GM12878 (cell line): Measurements from ENCODE around the gene IKBIP. TPM values are rescaled to one million over a fixed set of nuclear protein-coding genes. Genes with fewer than 3 reads are reported as not detected.

Source experiments
- ATAC-seq: fragments of 200-7000 bp; cut with Tn5 transposase; 3 replicates; pipeline ENCODE4 v1.9.1; 2020; ENCODE audit warnings: mild to moderate bottlenecking, moderate library complexity
- BruUV-seq: library from RNA; stranded (reverse); fragments of 400-500 nt; replicated peaks from 2 replicates; lab custom pipeline; 2021; lab: Mats Ljungman, UMichigan
- CTCF ChIA-PET: fragments of 300-600 bp; sonication (Branson Sonifier 250); formaldehyde crosslinking; extraction: SDS; loops from one replicate; lab custom pipeline; 2021; ENCODE audit warnings: inconsistent platforms; lab: Yijun Ruan, JAX
- POLR2A ChIA-PET: fragments of 350-600 bp; formaldehyde crosslinking; extraction: SDS; loops from one replicate; lab custom pipeline; 2021; ENCODE audit warnings: inconsistent platforms; lab: Charles Lee
- RAD21 ChIA-PET: fragments of 300-600 bp; sonication (Branson Sonifier 250); formaldehyde crosslinking; loops from one replicate; lab custom pipeline; 2023; ENCODE audit warnings: antibody characterized with exemption; ENCODE audit not compliant: unreplicated experiment; lab: Charles Lee
- SMC1A ChIA-PET: fragments of 300-600 bp; sonication (Branson Sonifier 250); formaldehyde crosslinking; loops from one replicate; lab custom pipeline; 2023; ENCODE audit not compliant: unreplicated experiment, uncharacterized antibody; lab: Charles Lee
- DNase-seq: peaks from one replicate; pipeline ENCODE4 v3.0.0-alpha.2; 2011; ENCODE audit warnings: low read depth, low spot score
- FAIRE-seq: peaks from 3 replicates; lab custom pipeline; 2011; peaks lifted over from hg19 to GRCh38; lab: Jason Lieb, UNC
- H2AFZ ChIP-seq: 2 replicates; pipeline ENCODE4 v1.6.0; 2011; ENCODE audit warnings: low read depth, low read length, control low read depth; ENCODE audit not compliant: control insufficient read depth
- H3K27ac ChIP-seq: 2 replicates; pipeline ENCODE4 v1.5.1; 2011; ENCODE audit warnings: control low read depth; ENCODE audit not compliant: control insufficient read depth, insufficient read depth
- H3K27me3 ChIP-seq, 2 experiments: replicated peaks in 1 of 2; 2 replicates each; pipeline versions ENCODE4 v1.6.0 to v1.6.1; 2011; ENCODE audit warnings: low read length in 1 of 2; ENCODE audit not compliant: control insufficient read depth in 2 of 2, insufficient read depth in 2 of 2
- H3K36me3 ChIP-seq, 2 experiments: 2 replicates each; pipeline ENCODE4 v1.5.1; 2011; ENCODE audit warnings: low read length in 1 of 2; ENCODE audit not compliant: control insufficient read depth in 2 of 2, insufficient read depth in 2 of 2
- H3K4me1 ChIP-seq: 2 replicates; pipeline ENCODE4 v1.6.1; 2011; ENCODE audit warnings: mild to moderate bottlenecking, low read length, moderate library complexity, mixed read lengths; ENCODE audit not compliant: control insufficient read depth, insufficient read depth
- H3K4me2 ChIP-seq: 2 replicates; pipeline ENCODE4 v1.6.0; 2011; ENCODE audit warnings: control low read depth; ENCODE audit not compliant: control insufficient read depth, insufficient read depth
- H3K4me3 ChIP-seq: fragments of 200-600 bp; sonication (generic); 2 replicates; pipeline ENCODE4 v1.5.1; 2016
- H3K79me2 ChIP-seq: 2 replicates; pipeline ENCODE4 v1.6.0; 2011; ENCODE audit warnings: low read length; ENCODE audit not compliant: control insufficient read depth, insufficient read depth
- H3K9ac ChIP-seq: 2 replicates; pipeline ENCODE4 v1.8.0; 2011; ENCODE audit warnings: low read length, control low read depth, mixed read lengths; ENCODE audit not compliant: control insufficient read depth, insufficient read depth
- H3K9me3 ChIP-seq: replicated peaks from 3 replicates; pipeline ENCODE4 v1.5.1; 2011; ENCODE audit warnings: mild to moderate bottlenecking, low read length; ENCODE audit not compliant: control insufficient read depth, insufficient read depth
- H4K20me1 ChIP-seq: 2 replicates; pipeline ENCODE4 v1.6.0; 2011; ENCODE audit not compliant: control insufficient read depth, insufficient read depth
- DPF2 ChIP-seq: fragments of 450-650 bp; IDR thresholded peaks from 2 replicates; pipeline ENCODE4 v1.6.1; 2017; ENCODE audit warnings: mild to moderate bottlenecking
- EGR1 ChIP-seq, 2 experiments: IDR thresholded peaks; 1 replicate in 1 of 2; 2 replicates in 1 of 2; pipeline ENCODE4 v1.6.1; 2011 to 2012; ENCODE audit warnings: low read depth in 2 of 2, low read length in 2 of 2, borderline replicate concordance in 1 of 2, mild to moderate bottlenecking in 1 of 2, moderate library complexity in 1 of 2
- EZH2 ChIP-seq: IDR thresholded peaks from 2 replicates; pipeline ENCODE4 v1.6.1; 2012; ENCODE audit warnings: low read depth, mild to moderate bottlenecking, control low read depth, inconsistent platforms, low read length, borderline replicate concordance; ENCODE audit not compliant: control insufficient read depth
- HDAC6 ChIP-seq: fragments of 200-600 bp; sonication (generic); IDR thresholded peaks from one replicate; pipeline ENCODE4 v1.8.0; 2017; ENCODE audit warnings: antibody characterized with exemption; ENCODE audit not compliant: unreplicated experiment
- KAT2A ChIP-seq: conservative IDR thresholded peaks from 2 replicates; pipeline ENCODE4 v1.6.1; 2011; ENCODE audit warnings: low read depth, low read length; ENCODE audit not compliant: control insufficient read depth
- POLR2AphosphoS2 ChIP-seq: IDR thresholded peaks from 2 replicates; pipeline ENCODE4 v1.6.1; 2011; ENCODE audit warnings: low read depth, mild to moderate bottlenecking, low read length, improper control_type of control experiment, moderate library complexity
- RB1 ChIP-seq: fragments of 450-650 bp; formaldehyde crosslinking; IDR thresholded peaks from 2 replicates; pipeline ENCODE4 v1.6.1; 2017; ENCODE audit warnings: mild to moderate bottlenecking, borderline replicate concordance
- RFX5 ChIP-seq: IDR thresholded peaks from 2 replicates; pipeline ENCODE4 v1.6.1; 2011; ENCODE audit warnings: low read depth, low read length, improper control_type of control experiment
- STAT3 ChIP-seq: IDR thresholded peaks from 2 replicates; pipeline ENCODE4 v1.6.1; 2011; ENCODE audit warnings: low read depth, low read length, improper control_type of control experiment
- ZBED1 ChIP-seq: IDR thresholded peaks from 2 replicates; pipeline ENCODE4 v1.6.1; 2016; ENCODE audit warnings: borderline replicate concordance
- ZNF24 ChIP-seq: fragments of 450-650 bp; IDR thresholded peaks from 2 replicates; pipeline ENCODE4 v1.6.1; 2017; ENCODE audit warnings: antibody characterized with exemption, mild to moderate bottlenecking
- ZNF274 ChIP-seq: IDR thresholded peaks from one replicate; pipeline ENCODE4 v1.8.0; 2011; ENCODE audit not compliant: insufficient read length, insufficient read depth
- WGBS: methylation state at CpG from one replicate; pipeline ENCODE4 v1.1.6; 2016; ENCODE audit warnings: low lambda C conversion rate; ENCODE audit not compliant: insufficient replicate concordance, insufficient coverage; ENCODE audit errors: missing lambda C conversion rate; 5-methylcytosine and 5-hydroxymethylcytosine counted together
- in situ Hi-C: fragments of 300-500 bp; cut with MboI; formaldehyde crosslinking; loops from 9 replicates; pipeline ENCODE4 v1.14.3; 2018; ENCODE audit warnings: mixed read lengths
- intact Hi-C: fragments of 100-400 bp; cut with micrococcal nuclease; formaldehyde crosslinking; loops from one replicate; pipeline ENCODE4 v1.14.2; 2022; ENCODE audit not compliant: unreplicated experiment
- polyA plus RNA-seq, 11 experiments: library from polyadenylated mRNA; depleted of rRNA in 4 of 11; unstranded in 6 of 11; stranded (reverse) in 5 of 11; fragments of >200 nt; fragmentation: Nextera tagmentation in 4 of 11; fragmentation: Illumina TruSeq in 1 of 11; extraction: Ambion mirVana in 4 of 11; extraction: Trizol in 1 of 11; gene quantifications; 1 replicate in 1 of 11; 2 replicates in 10 of 11; pipeline versions ENCODE4 v1.2.1 to v1.2.3, GENCODE V29; 2011 to 2016; ENCODE audit warnings: inconsistent platforms in 2 of 11, missing spikeins in 2 of 11, low read depth in 1 of 11
- total RNA-seq, 4 experiments: library from RNA; depleted of rRNA in 3 of 4; stranded (reverse); fragments of >200 nt in 3 of 4; fragmentation: Illumina TruSeq in 1 of 4; extraction: Trizol in 1 of 4; gene quantifications; 2 replicates each; pipeline versions ENCODE4 v1.2.1 to v1.2.3, GENCODE V29; 2013 to 2021
- TF ChIP-seq, protein P1 (sequence below): fragments of 150-350 bp; IDR thresholded peaks from 2 replicates; pipeline ENCODE4 v1.6.1; 2016; ENCODE audit warnings: low read depth, low read length
- TF ChIP-seq, protein P2 (sequence below): IDR thresholded peaks from 2 replicates; pipeline ENCODE4 v1.6.1; 2011; ENCODE audit warnings: borderline replicate concordance, low read depth, mild to moderate bottlenecking, moderate library complexity, low read length; ENCODE audit not compliant: insufficient read depth, poor library complexity, severe bottlenecking
- TF ChIP-seq, protein P3 (sequence below): IDR thresholded peaks from 2 replicates; pipeline ENCODE4 v1.6.1; 2011; ENCODE audit warnings: low read depth, mild to moderate bottlenecking, low read length, moderate library complexity, borderline replicate concordance; ENCODE audit errors: extremely low read depth

Gene IKBIP
- total and polyA plus RNA-seq, 10 of the 15 experiments (the other 5 are each of a cell fraction or from before 2014, with no cell fraction given): 5.4 to 34.5 (median 18.4) TPM

DNA sequence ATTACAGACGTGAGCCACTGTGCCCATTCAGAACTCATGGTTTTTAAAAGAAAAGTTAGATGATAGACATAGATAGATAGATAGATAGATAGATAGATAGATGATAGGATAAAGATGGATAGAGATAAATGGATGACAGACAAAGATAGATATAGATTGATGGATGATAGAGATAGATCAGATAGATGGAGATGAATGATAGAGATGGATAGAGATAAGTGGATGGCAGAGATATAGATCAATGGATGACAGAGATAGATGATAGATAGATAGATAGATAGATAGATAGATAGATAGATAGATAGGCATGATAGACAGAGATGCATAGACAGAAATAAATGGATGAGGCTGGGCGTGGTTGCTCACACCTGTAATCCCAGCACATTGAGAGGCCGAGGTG lies 64.8 kb downstream of the IKBIP start:
- no peaks in the 10 kb centered on the region for H3K27me3 ChIP-seq
- H3K79me2 ChIP-seq: no peaks in the 10 kb centered on the region
- intact Hi-C loops: no loop called here
- H3K9me3 ChIP-seq: no peaks in the 10 kb centered on the region
- in situ Hi-C loops: no loop called here
- H3K4me1 ChIP-seq: no peaks in the 10 kb centered on the region
- ATAC-seq (no peak), FAIRE-seq (no peak), DNase-seq (no peak)
- H3K4me3 ChIP-seq: no peak overlapping the region
- no peaks in the 10 kb centered on the region for H4K20me1 ChIP-seq
- ChIA-PET SMC1A (interaction anchor here (0.6 kb wide), 1 partner anchor 23 kb away, joined by 3 read pairs; no protein-coding TSS in a partner anchor), RAD21 (no interaction called here), POLR2A (no interaction called here), CTCF (interaction anchor here (0.6 to 1.2 kb wide), 3 partner anchors 8 to 42 kb away, joined by 4 read pairs; no protein-coding TSS in a partner anchor)
- BruUV-seq: no TSS peak
- 84% methylated on average over 3 of the region's 3 CpGs for WGBS
- no peaks in the 10 kb centered on the region for H3K36me3 ChIP-seq
- no peak overlapping the region for H3K9ac ChIP-seq
- H3K27ac ChIP-seq: no peak overlapping the region
- no peak for TF ChIP-seq EZH2
- TF ChIP-seq KAT2A: no peak
- TF ChIP-seq, protein P1, sequence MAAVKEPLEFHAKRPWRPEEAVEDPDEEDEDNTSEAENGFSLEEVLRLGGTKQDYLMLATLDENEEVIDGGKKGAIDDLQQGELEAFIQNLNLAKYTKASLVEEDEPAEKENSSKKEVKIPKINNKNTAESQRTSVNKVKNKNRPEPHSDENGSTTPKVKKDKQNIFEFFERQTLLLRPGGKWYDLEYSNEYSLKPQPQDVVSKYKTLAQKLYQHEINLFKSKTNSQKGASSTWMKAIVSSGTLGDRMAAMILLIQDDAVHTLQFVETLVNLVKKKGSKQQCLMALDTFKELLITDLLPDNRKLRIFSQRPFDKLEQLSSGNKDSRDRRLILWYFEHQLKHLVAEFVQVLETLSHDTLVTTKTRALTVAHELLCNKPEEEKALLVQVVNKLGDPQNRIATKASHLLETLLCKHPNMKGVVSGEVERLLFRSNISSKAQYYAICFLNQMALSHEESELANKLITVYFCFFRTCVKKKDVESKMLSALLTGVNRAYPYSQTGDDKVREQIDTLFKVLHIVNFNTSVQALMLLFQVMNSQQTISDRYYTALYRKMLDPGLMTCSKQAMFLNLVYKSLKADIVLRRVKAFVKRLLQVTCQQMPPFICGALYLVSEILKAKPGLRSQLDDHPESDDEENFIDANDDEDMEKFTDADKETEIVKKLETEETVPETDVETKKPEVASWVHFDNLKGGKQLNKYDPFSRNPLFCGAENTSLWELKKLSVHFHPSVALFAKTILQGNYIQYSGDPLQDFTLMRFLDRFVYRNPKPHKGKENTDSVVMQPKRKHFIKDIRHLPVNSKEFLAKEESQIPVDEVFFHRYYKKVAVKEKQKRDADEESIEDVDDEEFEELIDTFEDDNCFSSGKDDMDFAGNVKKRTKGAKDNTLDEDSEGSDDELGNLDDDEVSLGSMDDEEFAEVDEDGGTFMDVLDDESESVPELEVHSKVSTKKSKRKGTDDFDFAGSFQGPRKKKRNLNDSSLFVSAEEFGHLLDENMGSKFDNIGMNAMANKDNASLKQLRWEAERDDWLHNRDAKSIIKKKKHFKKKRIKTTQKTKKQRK: no peak
- TF ChIP-seq DPF2: no peak
- no peak for TF ChIP-seq RB1
- no peak for TF ChIP-seq ZBED1
- TF ChIP-seq EGR1 (IDR thresholded peaks at IDR 0.05; ENCODE audit: borderline replicate concordance in 1 of 2, low read depth in 2 of 2, low read length in 2 of 2): no peak
- no peak for TF ChIP-seq ZNF24
- TF ChIP-seq STAT3: no peak
- no peak for TF ChIP-seq POLR2AphosphoS2
- TF ChIP-seq, protein P2, sequence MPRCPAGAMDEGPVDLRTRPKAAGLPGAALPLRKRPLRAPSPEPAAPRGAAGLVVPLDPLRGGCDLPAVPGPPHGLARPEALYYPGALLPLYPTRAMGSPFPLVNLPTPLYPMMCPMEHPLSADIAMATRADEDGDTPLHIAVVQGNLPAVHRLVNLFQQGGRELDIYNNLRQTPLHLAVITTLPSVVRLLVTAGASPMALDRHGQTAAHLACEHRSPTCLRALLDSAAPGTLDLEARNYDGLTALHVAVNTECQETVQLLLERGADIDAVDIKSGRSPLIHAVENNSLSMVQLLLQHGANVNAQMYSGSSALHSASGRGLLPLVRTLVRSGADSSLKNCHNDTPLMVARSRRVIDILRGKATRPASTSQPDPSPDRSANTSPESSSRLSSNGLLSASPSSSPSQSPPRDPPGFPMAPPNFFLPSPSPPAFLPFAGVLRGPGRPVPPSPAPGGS: no peak
- no peak for TF ChIP-seq RFX5
- TF ChIP-seq HDAC6: no peak
- TF ChIP-seq ZNF274: no peak
- TF ChIP-seq, protein P3, sequence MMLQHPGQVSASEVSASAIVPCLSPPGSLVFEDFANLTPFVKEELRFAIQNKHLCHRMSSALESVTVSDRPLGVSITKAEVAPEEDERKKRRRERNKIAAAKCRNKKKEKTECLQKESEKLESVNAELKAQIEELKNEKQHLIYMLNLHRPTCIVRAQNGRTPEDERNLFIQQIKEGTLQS: no peak
- H3K4me2 ChIP-seq: no peak overlapping the region
- no peak overlapping the region for H2AFZ ChIP-seq
